Motor neuron (in vitro differentiated cells): Measurements from ENCODE around the gene NKX1-1. TPM values are rescaled to one million over a fixed set of nuclear protein-coding genes. Genes with fewer than 3 reads are reported as not detected.

Experiments
- ATAC-seq, 8 experiments: fragments of 200-7000 bp; cut with Tn5 transposase; replicated peaks in 6 of 8; 2 replicates each; pipeline ENCODE4 v1.8.0; 2021; ENCODE audit warnings: mild to moderate bottlenecking in 8 of 8, moderate library complexity in 8 of 8
- H3K27ac ChIP-seq, 2 donors: fragments of 250-450 bp; sonication (Bioruptor Pico); 2 replicates each; pipeline ENCODE4 v1.9.0; 2021; ENCODE audit warnings: antibody characterized with exemption in 2 of 2, mild to moderate bottlenecking in 2 of 2, moderate library complexity in 1 of 2
- H3K4me1 ChIP-seq, 2 donors: fragments of 250-450 bp; sonication (Bioruptor Pico); replicated peaks in 1 of 2; 2 replicates each; pipeline ENCODE4 v1.6.1; 2021; ENCODE audit warnings: antibody characterized with exemption in 2 of 2, mild to moderate bottlenecking in 2 of 2, moderate library complexity in 1 of 2
- H3K4me3 ChIP-seq, 5 donors: fragments of 250-450 bp; sonication (Bioruptor Pico); 2 replicates each; pipeline ENCODE4 v1.9.0; 2021; ENCODE audit warnings: antibody characterized with exemption in 5 of 5, mild to moderate bottlenecking in 5 of 5, moderate library complexity in 4 of 5
- WGBS, 10 experiments: fragments of 450-650 bp; shearing (Covaris generic); methylation state at CpG; one replicate each; pipeline ENCODE4 v1.0.0; 2022; 5-methylcytosine and 5-hydroxymethylcytosine counted together
- in situ Hi-C, 9 experiments: fragments of 400-800 bp; cut with MboI; loops; one replicate each; pipeline ENCODE4 v1.15.0; 2021; ENCODE audit warnings: low sequenced_read_pairs in 9 of 9, low pct_unique_long_range_greater_than_20kb in 2 of 9; ENCODE audit not compliant: unreplicated experiment in 9 of 9
- total RNA-seq, 8 experiments: library from RNA; unstranded; fragments of 300-600 nt; gene quantifications; 2 replicates each; pipeline versions ENCODE4 v1.2.3 to v1.2.4, GENCODE V29; 2022

The NKX1-1 gene
- total RNA-seq, 8 experiments from 2014 or later: 0.11 to 0.47 TPM; not detected in 6

- no peak for ATAC-seq
- in situ Hi-C loops: no loop called here
- Histone ChIP-seq H3K4me3 (no peak overlapping the region), H3K4me1 (peaks cover 4 to 5% of the 10 kb centered on the region in 2 donors), H3K27ac (no peak overlapping the region)
- WGBS, 10 experiments: 2 to 13% (median 7%) methylated on average over 4 to 19 of the region's 90 CpGs; no CpG with 5 or more reads in 6 of the 10 experiments
Observed at GRCh38 chr4:1405636-1406393, 427 bp downstream of the NKX1-1 start.

- Histone ChIP-seq H3K4me3 (no peak overlapping the region), H3K27ac (no peak overlapping the region), H3K4me1 (peaks cover 4 to 5% of the 10 kb centered on the region in 2 donors)
- ATAC-seq: no peak
- WGBS, 10 experiments: 5 to 15% (median 6%) methylated on average over 9 to 15 of the region's 26 CpGs; no CpG with 5 or more reads in 6 of the 10 experiments
- in situ Hi-C loops: no loop called here
Observed at GRCh38 chr4:1405254-1405635, 997 bp downstream of the NKX1-1 start.

DNA sequence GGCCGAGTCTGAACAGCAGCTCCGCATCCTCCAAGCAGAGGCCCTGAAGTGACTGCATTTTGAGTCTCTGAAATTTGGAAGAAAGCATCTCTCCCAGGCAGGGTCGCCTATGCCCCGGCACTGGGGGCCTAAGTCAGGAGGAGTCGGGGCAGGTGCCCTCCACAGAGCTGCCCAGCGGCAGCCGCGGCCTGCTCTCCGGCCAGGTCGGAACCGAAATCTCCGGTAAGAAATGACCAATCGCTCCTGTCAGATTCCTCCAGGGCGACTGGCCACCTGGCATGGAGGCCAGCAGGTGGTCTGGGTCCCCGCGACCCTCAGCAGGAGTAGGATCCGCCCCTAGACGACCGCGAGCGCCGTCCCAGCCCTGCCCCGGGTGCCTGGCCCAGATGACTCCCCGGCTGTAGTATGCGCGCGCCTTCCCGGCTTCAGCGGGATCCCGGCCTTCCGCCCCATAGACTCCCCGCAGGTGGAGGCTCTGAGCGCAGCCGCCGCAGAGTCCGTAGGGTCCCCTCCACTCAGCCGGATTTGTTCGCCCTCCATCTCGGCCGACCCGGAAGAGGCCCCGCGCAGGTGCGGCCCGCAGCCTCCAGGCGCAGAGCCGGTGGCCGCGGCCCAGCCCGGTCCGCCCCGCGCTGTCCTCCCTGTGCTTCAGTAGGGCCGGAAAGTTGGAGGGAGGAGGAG, 1.5 kb downstream of the NKX1-1 start:
- Histone ChIP-seq H3K27ac (no peak overlapping the region), H3K4me1 (peaks cover 4 to 5% of the 10 kb centered on the region in 2 donors), H3K4me3 (no peak overlapping the region)
- WGBS, 10 experiments: 0 to 60% (median 1%) methylated on average over 1 to 9 of the region's 54 CpGs; no CpG with 5 or more reads in 2 of the 10 experiments
- in situ Hi-C loops: no loop called here
- no peak for ATAC-seq

- peak overlapping the region in 2 of 5 donors; percentile 14 to 24 for H3K4me3 ChIP-seq
- ATAC-seq: peak in 5 of 8 experiments; percentile 42 to 85 (median 77)
- in situ Hi-C loops: no loop called here
- H3K27ac ChIP-seq: no peak overlapping the region
- H3K4me1 ChIP-seq: peaks cover 4 to 5% of the 10 kb centered on the region in 2 donors
- WGBS, 10 experiments: no CpG with 5 or more reads among the region's 107 CpGs
Observed at GRCh38 chr4:1403591-1404572, 2.4 kb downstream of the NKX1-1 start.

- H3K27ac ChIP-seq: no peak overlapping the region
- H3K4me3 ChIP-seq: peak overlapping the region in 2 of 5 donors; percentile 14 to 24
- in situ Hi-C loops: no loop called here
- ATAC-seq: peak in 3 of 8 experiments; percentile 16 to 23 (median 16)
- WGBS, 10 experiments: 0% methylated on average over 8 of the region's 58 CpGs; no CpG with 5 or more reads in 9 of the 10 experiments
- peaks cover 4 to 5% of the 10 kb centered on the region in 2 donors for H3K4me1 ChIP-seq
Observed at GRCh38 chr4:1403177-1403583, 3.1 kb downstream of the NKX1-1 start.

- H3K4me3 ChIP-seq: no peak overlapping the region
- ATAC-seq: peak in 4 of 8 experiments; percentile 12 to 62 (median 18)
- in situ Hi-C loops: no loop called here
- no peak overlapping the region for H3K27ac ChIP-seq
- 6 to 7% methylated on average over 17 to 18 of the region's 69 CpGs; no CpG with 5 or more reads in 8 of the 10 experiments for WGBS, 10 experiments
- H3K4me1 ChIP-seq: peaks cover 4 to 5% of the 10 kb centered on the region in 2 donors
Observed at GRCh38 chr4:1402516-1403091, 3.6 kb downstream of the NKX1-1 start.

DNA sequence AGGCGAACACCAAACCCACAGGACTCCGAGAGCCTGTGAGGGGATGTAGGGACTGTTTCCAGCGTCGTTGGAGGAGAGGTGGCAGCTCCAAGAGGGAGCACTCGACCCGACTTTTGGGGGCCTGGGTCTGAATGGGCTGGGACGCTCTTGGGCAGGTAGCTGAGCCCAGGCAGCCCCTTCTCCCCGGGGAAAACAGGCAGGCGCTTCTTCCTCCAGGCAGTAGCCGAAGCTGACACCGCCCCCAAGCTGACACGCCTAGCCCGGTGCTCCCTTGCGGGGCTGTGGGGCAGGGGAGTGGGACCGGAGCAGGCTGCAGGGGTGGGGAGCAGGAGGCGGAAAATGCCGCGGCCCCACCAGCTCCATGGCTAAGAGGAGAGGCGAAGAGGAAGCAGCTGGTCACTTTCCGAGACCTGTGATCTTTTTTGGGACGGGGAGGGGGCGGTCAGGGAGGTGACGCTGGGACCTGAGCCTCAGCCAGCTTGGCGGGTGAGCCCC, 4.2 kb downstream of the NKX1-1 start:
- Histone ChIP-seq H3K4me3 (no peak overlapping the region), H3K27ac (no peak overlapping the region), H3K4me1 (peaks cover 4 to 5% of the 10 kb centered on the region in 2 donors)
- WGBS, 10 experiments: 0 to 10% methylated on average over 3 to 4 of the region's 24 CpGs; no CpG with 5 or more reads in 8 of the 10 experiments
- in situ Hi-C loops: no loop called here
- no peak for ATAC-seq

DNA sequence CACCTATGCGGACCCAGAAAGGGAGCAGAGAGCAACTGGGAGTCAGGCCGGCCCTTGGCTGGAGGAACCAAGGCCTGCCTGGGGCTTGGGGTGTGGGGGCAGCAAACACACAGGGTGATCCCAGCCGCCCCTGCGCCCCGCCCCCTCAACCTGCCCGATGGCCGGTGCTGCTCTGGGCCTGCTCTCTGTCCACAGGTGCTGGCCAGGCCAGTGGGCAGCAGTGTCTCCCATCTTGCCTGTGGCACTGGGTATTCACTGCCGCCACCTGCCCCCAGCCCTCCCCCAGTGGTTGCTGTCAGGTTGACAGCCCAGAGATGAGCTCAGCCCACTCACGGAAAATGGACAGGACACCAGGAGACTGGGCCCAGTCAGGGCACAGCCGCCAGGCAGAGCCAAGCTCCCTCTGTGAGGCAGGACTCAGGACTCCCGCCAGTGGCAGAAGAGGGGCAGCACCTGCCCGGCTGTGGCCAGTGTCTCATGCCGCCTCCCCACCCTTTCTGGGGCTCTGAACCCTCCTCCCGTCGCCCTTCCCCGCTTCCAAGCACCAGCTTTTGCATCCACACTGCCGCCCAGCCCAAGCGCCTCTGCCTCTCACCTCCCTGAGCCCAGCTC, 4.7 kb downstream of the NKX1-1 start:
- Histone ChIP-seq H3K4me3 (no peak overlapping the region), H3K4me1 (peaks cover 2% of the 10 kb centered on the region in 2 donors), H3K27ac (no peak overlapping the region)
- 70% methylated on average over 2 of the region's 18 CpGs; no CpG with 5 or more reads in 9 of the 10 experiments for WGBS, 10 experiments
- peak in 2 of 8 experiments; percentile 5 to 11 for ATAC-seq
- in situ Hi-C loops: no loop called here

- in situ Hi-C loops: no loop called here
- Histone ChIP-seq H3K4me3 (no peak overlapping the region), H3K27ac (no peak overlapping the region), H3K4me1 (no peaks in the 10 kb centered on the region)
- WGBS, 10 experiments: no CpG with 5 or more reads among the region's 14 CpGs
- ATAC-seq: peak in 1 of 8 experiments; percentile 19
Observed at GRCh38 chr4:1400831-1401408, 5.3 kb downstream of the NKX1-1 start.

- WGBS, 10 experiments: 50 to 88% (median 73%) methylated on average over 1 to 3 of the region's 11 CpGs; no CpG with 5 or more reads in 6 of the 10 experiments
- Histone ChIP-seq H3K27ac (no peak overlapping the region), H3K4me3 (no peak overlapping the region), H3K4me1 (no peaks in the 10 kb centered on the region)
- no peak for ATAC-seq
- in situ Hi-C loops: no loop called here
Observed at GRCh38 chr4:1400191-1400805, 5.9 kb downstream of the NKX1-1 start.

GRCh38 chr4:1399508-1400190, 6.6 kb downstream of the NKX1-1 start:
- Histone ChIP-seq H3K4me3 (no peak overlapping the region), H3K4me1 (no peaks in the 10 kb centered on the region), H3K27ac (no peak overlapping the region)
- WGBS, 10 experiments: 0 to 49% (median 48%) methylated on average over 1 to 4 of the region's 15 CpGs; no CpG with 5 or more reads in 5 of the 10 experiments
- no peak for ATAC-seq
- in situ Hi-C loops: no loop called here
